CD14-positive monocyte (primary cell): ENCODE measurements around the gene GPATCH2. TPM values are rescaled to one million over a fixed set of nuclear protein-coding genes. Genes with fewer than 3 reads are reported as not detected.

ENCODE experiments used
- DNase-seq, 3 donors: peaks; one replicate each; pipeline ENCODE4 v3.0.0-alpha.2; 2011 to 2022
- H2AFZ ChIP-seq: 2 replicates; pipeline ENCODE4 v1.6.0; 2012; ENCODE audit warnings: mild to moderate bottlenecking, low read depth, low read length, inconsistent platforms; ENCODE audit not compliant: insufficient read depth, poor library complexity, severe bottlenecking
- H3K27ac ChIP-seq, 2 donors: 1 replicate in 1 of 2; 2 replicates in 1 of 2; pipeline ENCODE4 v1.5.1; 2012 to 2013; ENCODE audit warnings: low read length in 2 of 2, control low read depth in 1 of 2, inconsistent platforms in 1 of 2, low read depth in 1 of 2, mild to moderate bottlenecking in 1 of 2
- H3K27me3 ChIP-seq, 2 donors: one replicate each; pipeline versions ENCODE4 v1.6.0 to v1.6.1; 2011 to 2013; ENCODE audit warnings: low read length in 2 of 2; ENCODE audit not compliant: control insufficient read depth in 2 of 2, insufficient read depth in 2 of 2
- H3K36me3 ChIP-seq, 2 donors: replicated peaks in 1 of 2; 1 replicate in 1 of 2; 2 replicates in 1 of 2; pipeline versions ENCODE4 v1.5.1 to v1.6.1; 2012 to 2013; ENCODE audit warnings: low read length in 2 of 2, control low read depth in 1 of 2, inconsistent platforms in 1 of 2, mild to moderate bottlenecking in 1 of 2; ENCODE audit not compliant: insufficient read depth in 2 of 2, control insufficient read depth in 1 of 2
- H3K4me1 ChIP-seq, 2 donors: 1 replicate in 1 of 2; 2 replicates in 1 of 2; pipeline versions ENCODE4 v1.5.1 to v1.6.1; 2012 to 2013; ENCODE audit warnings: low read length in 2 of 2, control low read depth in 1 of 2, inconsistent platforms in 1 of 2, mild to moderate bottlenecking in 1 of 2, moderate library complexity in 1 of 2; ENCODE audit not compliant: insufficient read depth in 2 of 2, control insufficient read depth in 1 of 2
- H3K4me2 ChIP-seq: replicated peaks from 2 replicates; pipeline ENCODE3; 2012; ENCODE audit warnings: low read length, moderate library complexity, mild to moderate bottlenecking; ENCODE audit not compliant: poor library complexity, severe bottlenecking; ENCODE audit errors: extremely low read depth
- H3K4me3 ChIP-seq, 3 experiments: fragments of 200-600 bp in 1 of 3; sonication (generic) in 1 of 3; replicated peaks in 1 of 3; 1 replicate in 2 of 3; 2 replicates in 1 of 3; pipeline ENCODE4 v1.5.1; 2011 to 2013; ENCODE audit warnings: low read length in 3 of 3, mild to moderate bottlenecking in 3 of 3, control low read depth in 2 of 3, low read depth in 2 of 3, inconsistent platforms in 1 of 3, moderate library complexity in 1 of 3
- H3K79me2 ChIP-seq: 2 replicates; pipeline ENCODE4 v1.6.0; 2012; ENCODE audit warnings: mild to moderate bottlenecking, control low read depth, inconsistent platforms, low read length, moderate library complexity; ENCODE audit not compliant: insufficient read depth
- H3K9ac ChIP-seq: 2 replicates; pipeline ENCODE4 v1.6.0; 2017; ENCODE audit warnings: low read length, mild to moderate bottlenecking; ENCODE audit not compliant: insufficient read depth, poor library complexity, severe bottlenecking
- H3K9me3 ChIP-seq, 2 donors: replicated peaks in 1 of 2; 1 replicate in 1 of 2; 2 replicates in 1 of 2; pipeline versions ENCODE4 v1.5.1 to v1.6.1; 2012 to 2013; ENCODE audit warnings: low read length in 2 of 2, control low read depth in 1 of 2; ENCODE audit not compliant: control insufficient read depth in 1 of 2, insufficient read depth in 1 of 2
- H4K20me1 ChIP-seq: 2 replicates; pipeline ENCODE4 v1.6.0; 2012; ENCODE audit warnings: mild to moderate bottlenecking, low read length, control low read depth, moderate library complexity; ENCODE audit not compliant: insufficient read depth
- H3K27ac Mint-ChIP-seq, 7 donors: one replicate each; pipeline ENCODE4 v1.8.0; 2020; ENCODE audit warnings: mild to moderate bottlenecking in 7 of 7, mixed read lengths in 7 of 7, moderate library complexity in 6 of 7, inconsistent platforms in 2 of 7
- H3K27me3 Mint-ChIP-seq, 3 donors: one replicate each; pipeline ENCODE4 v1.8.0; 2021 to 2022; ENCODE audit warnings: low read depth in 3 of 3, mild to moderate bottlenecking in 3 of 3, mixed read lengths in 3 of 3, moderate library complexity in 3 of 3, inconsistent platforms in 1 of 3
- H3K36me3 Mint-ChIP-seq, 2 donors: one replicate each; pipeline ENCODE4 v1.8.0; 2020; ENCODE audit warnings: mixed read lengths in 2 of 2, inconsistent platforms in 1 of 2, mild to moderate bottlenecking in 1 of 2
- H3K4me1 Mint-ChIP-seq: one replicate; pipeline ENCODE4 v1.8.0; 2020; ENCODE audit warnings: mild to moderate bottlenecking, mixed read lengths
- H3K4me3 Mint-ChIP-seq, 2 donors: one replicate each; pipeline ENCODE4 v1.8.0; 2020; ENCODE audit warnings: mild to moderate bottlenecking in 2 of 2, mixed read lengths in 2 of 2, moderate library complexity in 1 of 2
- H3K9me3 Mint-ChIP-seq, 7 donors: one replicate each; pipeline ENCODE4 v1.8.0; 2020 to 2022; ENCODE audit warnings: mixed read lengths in 7 of 7, mild to moderate bottlenecking in 6 of 7, moderate library complexity in 6 of 7, inconsistent platforms in 2 of 7
- WGBS: methylation state at CpG from one replicate; pipeline ENCODE4 v1.1.5; 2013; ENCODE audit warnings: missing lambda C conversion rate; ENCODE audit not compliant: insufficient coverage; 5-methylcytosine and 5-hydroxymethylcytosine counted together
- intact Hi-C, 2 donors: fragments of 100-400 bp; cut with micrococcal nuclease; formaldehyde crosslinking; loops; one replicate each; pipeline versions ENCODE4 v1.15.0 to v1.15.1; 2023
- polyA plus RNA-seq, 3 donors: library from polyadenylated mRNA; depleted of rRNA in 1 of 3; unstranded in 2 of 3; stranded (reverse) in 1 of 3; fragments of 300-500 nt in 2 of 3; fragments of >200 nt in 1 of 3; fragmentation: Illumina TruSeq in 2 of 3; gene quantifications; 1 replicate in 2 of 3; 2 replicates in 1 of 3; pipeline ENCODE4 v1.2.3, GENCODE V29; 2012 to 2021
- TF ChIP-seq, protein P1 (sequence below): fragments of 200-600 bp; IDR thresholded peaks from one replicate; pipeline ENCODE4 v1.8.0; 2022; ENCODE audit warnings: antibody characterized with exemption, mild to moderate bottlenecking

Gene GPATCH2
- polyA plus RNA-seq, 3 donors, result 1.8 to 3.4 (median 1.9) TPM

DNA sequence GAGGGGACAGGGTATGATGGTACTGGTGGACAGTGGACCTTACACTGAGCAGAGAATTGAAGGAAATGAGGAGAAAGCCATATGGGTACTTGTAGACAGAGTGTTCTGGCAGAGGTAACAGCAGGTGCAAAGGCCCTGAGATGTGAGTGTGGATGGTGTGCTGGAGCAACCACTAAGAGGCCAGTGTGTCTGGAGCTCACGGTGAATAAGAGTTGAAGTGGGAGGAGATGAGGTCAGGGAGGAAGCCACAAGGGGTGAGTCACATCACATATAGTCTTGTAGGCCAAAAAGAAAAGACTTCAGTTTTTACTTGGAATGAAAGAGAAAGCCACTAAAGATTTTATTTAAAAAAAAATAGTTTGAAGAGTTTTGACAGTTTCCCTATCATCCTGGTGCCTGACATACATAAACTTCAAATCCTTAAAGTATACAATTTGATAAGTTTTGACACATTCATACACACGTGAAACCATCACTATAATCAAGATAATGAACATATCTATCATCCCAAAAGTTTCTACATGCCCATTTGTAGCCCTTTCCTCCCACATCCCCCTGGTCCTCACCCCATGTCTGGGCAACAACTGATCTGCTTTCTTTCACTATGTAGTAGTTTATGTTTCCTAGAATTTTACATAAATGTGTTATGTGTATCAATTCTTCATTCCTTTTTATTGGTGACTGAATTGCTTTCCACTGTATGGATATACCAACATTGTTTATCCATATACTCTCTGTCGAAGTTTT lies 148.4 kb downstream of the GPATCH2 start:
- Mint-ChIP-seq H3K4me1 (peaks cover 6% of the 10 kb centered on the region), H3K36me3 (peaks cover 0 to 4% of the 10 kb centered on the region in 2 donors), H3K27me3 (no peaks in the 10 kb centered on the region), H3K27ac (peak overlapping the region in 1 of 7 donors; percentile 73), H3K9me3 (peaks cover 1 to 12% (median 6%) of the 10 kb centered on the region in 7 donors), H3K4me3 (no peak overlapping the region)
- no peak overlapping the region for H3K4me3 ChIP-seq
- no peaks in the 10 kb centered on the region for H3K27me3 ChIP-seq
- H2AFZ ChIP-seq, result no peak overlapping the region
- 0% methylated on average over 1 of the region's 3 CpGs for WGBS
- TF ChIP-seq, protein P1, sequence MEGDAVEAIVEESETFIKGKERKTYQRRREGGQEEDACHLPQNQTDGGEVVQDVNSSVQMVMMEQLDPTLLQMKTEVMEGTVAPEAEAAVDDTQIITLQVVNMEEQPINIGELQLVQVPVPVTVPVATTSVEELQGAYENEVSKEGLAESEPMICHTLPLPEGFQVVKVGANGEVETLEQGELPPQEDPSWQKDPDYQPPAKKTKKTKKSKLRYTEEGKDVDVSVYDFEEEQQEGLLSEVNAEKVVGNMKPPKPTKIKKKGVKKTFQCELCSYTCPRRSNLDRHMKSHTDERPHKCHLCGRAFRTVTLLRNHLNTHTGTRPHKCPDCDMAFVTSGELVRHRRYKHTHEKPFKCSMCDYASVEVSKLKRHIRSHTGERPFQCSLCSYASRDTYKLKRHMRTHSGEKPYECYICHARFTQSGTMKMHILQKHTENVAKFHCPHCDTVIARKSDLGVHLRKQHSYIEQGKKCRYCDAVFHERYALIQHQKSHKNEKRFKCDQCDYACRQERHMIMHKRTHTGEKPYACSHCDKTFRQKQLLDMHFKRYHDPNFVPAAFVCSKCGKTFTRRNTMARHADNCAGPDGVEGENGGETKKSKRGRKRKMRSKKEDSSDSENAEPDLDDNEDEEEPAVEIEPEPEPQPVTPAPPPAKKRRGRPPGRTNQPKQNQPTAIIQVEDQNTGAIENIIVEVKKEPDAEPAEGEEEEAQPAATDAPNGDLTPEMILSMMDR, result no peak
- H3K36me3 ChIP-seq, result no peaks in the 10 kb centered on the region
- no peak overlapping the region for H3K4me2 ChIP-seq
- DNase-seq, result no peak
- H3K9me3 ChIP-seq, result no peaks in the 10 kb centered on the region
- H3K9ac ChIP-seq, result no peak overlapping the region
- intact Hi-C loops, result no loop called here
- no peak overlapping the region for H3K27ac ChIP-seq
- no peaks in the 10 kb centered on the region for H3K79me2 ChIP-seq
- no peaks in the 10 kb centered on the region for H4K20me1 ChIP-seq
- H3K4me1 ChIP-seq, result no peaks in the 10 kb centered on the region

DNA sequence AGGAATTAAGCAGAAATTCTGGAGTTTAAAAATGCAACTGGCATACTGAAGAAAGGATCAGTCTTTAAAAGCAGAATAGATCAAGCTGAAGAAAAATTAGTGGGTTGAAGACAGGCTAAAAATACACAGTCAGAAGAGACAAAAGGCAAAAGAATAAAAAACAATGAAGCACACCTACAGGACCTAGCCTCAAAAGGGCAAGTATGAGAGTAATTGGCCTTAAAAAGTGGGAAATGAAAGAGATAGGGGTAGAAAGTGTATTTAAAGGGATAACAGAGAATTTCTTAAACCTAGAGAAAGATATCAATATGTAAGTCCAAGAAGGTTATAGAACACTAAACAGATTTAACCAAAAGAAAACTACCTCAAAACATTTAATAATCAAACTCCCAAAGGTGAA lies 152.4 kb downstream of the GPATCH2 start:
- H2AFZ ChIP-seq, result no peak overlapping the region
- H3K4me1 ChIP-seq, result no peaks in the 10 kb centered on the region
- H3K27me3 Mint-ChIP-seq, result no peaks in the 10 kb centered on the region
- peaks cover 4 to 5% of the 10 kb centered on the region in 2 donors for H3K36me3 Mint-ChIP-seq
- H3K27ac Mint-ChIP-seq, result no peak overlapping the region
- peaks cover 0 to 7% of the 10 kb centered on the region in 2 donors for H3K9me3 ChIP-seq
- no peak overlapping the region for H3K27ac ChIP-seq
- H4K20me1 ChIP-seq, result no peaks in the 10 kb centered on the region
- H3K27me3 ChIP-seq, result no peaks in the 10 kb centered on the region
- no peaks in the 10 kb centered on the region for H3K36me3 ChIP-seq
- no peak overlapping the region for H3K4me3 Mint-ChIP-seq
- H3K79me2 ChIP-seq, result no peaks in the 10 kb centered on the region
- H3K4me2 ChIP-seq, result no peak overlapping the region
- peaks cover 2 to 14% (median 10%) of the 10 kb centered on the region in 7 donors for H3K9me3 Mint-ChIP-seq
- TF ChIP-seq, protein P1, result no peak
- H3K4me3 ChIP-seq, result no peak overlapping the region
- intact Hi-C loops, result no loop called here
- no peak overlapping the region for H3K9ac ChIP-seq
- H3K4me1 Mint-ChIP-seq, result peaks cover 6% of the 10 kb centered on the region
- DNase-seq, result no peak
